GM23338 (cell line): ENCODE measurements around the gene IGDCC3. TPM values are rescaled to one million over a fixed set of nuclear protein-coding genes. Genes with fewer than 3 reads are reported as not detected.

ENCODE experiments used
- ATAC-seq: fragments of 200-7000 bp; cut with Tn5 transposase; 3 replicates; pipeline ENCODE4 v1.9.1; 2020
- DNase-seq: peaks from one replicate; pipeline ENCODE4 v3.0.0-alpha.2; 2015; ENCODE audit warnings: low spot score
- H2AFZ ChIP-seq: fragments of 200-600 bp; sonication (generic); 2 replicates; pipeline ENCODE4 v1.8.0; 2016; ENCODE audit warnings: antibody characterized with exemption, mild to moderate bottlenecking, moderate library complexity
- H3F3A ChIP-seq: fragments of 200-600 bp; sonication (generic); replicated peaks from 2 replicates; pipeline ENCODE4 v1.8.0; 2017; ENCODE audit warnings: antibody characterized with exemption, mixed run types, low read depth
- H3K27ac ChIP-seq: fragments of 200-600 bp; sonication (generic); 2 replicates; pipeline ENCODE4 v1.6.1; 2016; ENCODE audit warnings: low read depth
- H3K27me3 ChIP-seq: fragments of 200-600 bp; sonication (generic); 2 replicates; pipeline ENCODE4 v1.8.0; 2016; ENCODE audit warnings: mild to moderate bottlenecking, mixed run types, moderate library complexity; ENCODE audit not compliant: insufficient read depth
- H3K36me3 ChIP-seq: fragments of 200-600 bp; sonication (generic); 2 replicates; pipeline ENCODE4 v1.8.0; 2016; ENCODE audit warnings: mild to moderate bottlenecking; ENCODE audit not compliant: insufficient read depth
- H3K4me1 ChIP-seq: fragments of 200-600 bp; sonication (generic); 2 replicates; pipeline ENCODE4 v1.8.0; 2016; ENCODE audit warnings: mild to moderate bottlenecking, moderate library complexity; ENCODE audit not compliant: insufficient read depth
- H3K4me2 ChIP-seq: fragments of 200-600 bp; sonication (generic); 2 replicates; pipeline ENCODE4 v1.7.1; 2017; ENCODE audit warnings: mixed run types
- H3K4me3 ChIP-seq: fragments of 200-600 bp; sonication (generic); 2 replicates; pipeline ENCODE4 v1.6.1; 2016; ENCODE audit warnings: mixed run types
- H3K79me2 ChIP-seq: fragments of 200-600 bp; sonication (generic); replicated peaks from 2 replicates; pipeline ENCODE4 v1.8.0; 2017; ENCODE audit warnings: mild to moderate bottlenecking; ENCODE audit not compliant: insufficient read depth
- H3K9me2 ChIP-seq: fragments of 200-600 bp; sonication (generic); 2 replicates; pipeline ENCODE4 v1.8.0; 2017; ENCODE audit not compliant: insufficient read depth
- H4K20me1 ChIP-seq: fragments of 200-600 bp; sonication (generic); replicated peaks from 2 replicates; pipeline ENCODE4 v1.8.0; 2017; ENCODE audit warnings: mild to moderate bottlenecking; ENCODE audit not compliant: insufficient read depth
- H3K27ac Mint-ChIP-seq: 2 replicates; pipeline ENCODE4 v1.8.0; 2020; ENCODE audit warnings: inconsistent platforms, mild to moderate bottlenecking, moderate library complexity, mixed read lengths
- H3K27me3 Mint-ChIP-seq: 3 replicates; pipeline ENCODE4 v1.8.0; 2022; ENCODE audit warnings: low read depth, mild to moderate bottlenecking, moderate library complexity, mixed read lengths, inconsistent platforms; ENCODE audit not compliant: insufficient read depth, poor library complexity
- H3K36me3 Mint-ChIP-seq: 3 replicates; pipeline ENCODE4 v1.8.0; 2021; ENCODE audit warnings: low read depth, mild to moderate bottlenecking, inconsistent platforms, moderate library complexity, mixed read lengths
- H3K4me1 Mint-ChIP-seq: 3 replicates; pipeline ENCODE4 v1.8.0; 2020; ENCODE audit warnings: mild to moderate bottlenecking, inconsistent platforms, mixed read lengths
- H3K4me3 Mint-ChIP-seq: 3 replicates; pipeline ENCODE4 v1.8.0; 2021; ENCODE audit warnings: moderate library complexity, mild to moderate bottlenecking, inconsistent platforms, mixed read lengths
- H3K9me3 Mint-ChIP-seq: 3 replicates; pipeline ENCODE4 v1.8.0; 2020; ENCODE audit warnings: moderate library complexity, mild to moderate bottlenecking, inconsistent platforms, mixed read lengths
- CTCF ChIP-seq, 2 experiments: fragments of 200-600 bp in 1 of 2; sonication (generic) in 1 of 2; conservative IDR thresholded peaks; 2 replicates each; pipeline versions ENCODE4 v1.5.1 to v1.6.1; 2016 to 2017; ENCODE audit warnings: antibody characterized with exemption in 2 of 2, low read depth in 2 of 2, mild to moderate bottlenecking in 2 of 2, moderate library complexity in 1 of 2
- JUNB ChIP-seq: IDR thresholded peaks from one replicate; pipeline ENCODE4 v1.6.1; 2016; ENCODE audit warnings: antibody characterized with exemption; ENCODE audit not compliant: unreplicated experiment
- ZNF331 ChIP-seq: fragments of 250-450 bp; sonication (Bioruptor Pico); IDR thresholded peaks from 2 replicates; pipeline ENCODE4 v1.5.0; 2020; ENCODE audit warnings: low read depth, mild to moderate bottlenecking, moderate library complexity
- polyA plus RNA-seq: library from polyadenylated mRNA; unstranded; fragments of >200 nt; fragmentation: Nextera tagmentation; extraction: Ambion mirVana; gene quantifications from 2 replicates; pipeline ENCODE4 v1.2.1, GENCODE V29; 2016
- total RNA-seq: library from RNA; depleted of rRNA; stranded (reverse); fragments of >200 nt; shearing (Covaris generic); gene quantifications from 2 replicates; pipeline ENCODE4 v1.2.3, GENCODE V29; 2014
- TF ChIP-seq, protein P1 (sequence below): IDR thresholded peaks from one replicate; pipeline ENCODE4 v1.6.1; 2018; ENCODE audit warnings: antibody characterized with exemption; ENCODE audit not compliant: unreplicated experiment
- TF ChIP-seq, protein P2 (sequence below): fragments of 250-450 bp; sonication (Bioruptor Pico); IDR thresholded peaks from 2 replicates; pipeline ENCODE4 v1.5.0; 2020; ENCODE audit warnings: mild to moderate bottlenecking, moderate library complexity

IGDCC3 gene
- total and polyA plus RNA-seq, 2 experiments from 2014 or later, result 15.3 to 30.7 TPM

DNA sequence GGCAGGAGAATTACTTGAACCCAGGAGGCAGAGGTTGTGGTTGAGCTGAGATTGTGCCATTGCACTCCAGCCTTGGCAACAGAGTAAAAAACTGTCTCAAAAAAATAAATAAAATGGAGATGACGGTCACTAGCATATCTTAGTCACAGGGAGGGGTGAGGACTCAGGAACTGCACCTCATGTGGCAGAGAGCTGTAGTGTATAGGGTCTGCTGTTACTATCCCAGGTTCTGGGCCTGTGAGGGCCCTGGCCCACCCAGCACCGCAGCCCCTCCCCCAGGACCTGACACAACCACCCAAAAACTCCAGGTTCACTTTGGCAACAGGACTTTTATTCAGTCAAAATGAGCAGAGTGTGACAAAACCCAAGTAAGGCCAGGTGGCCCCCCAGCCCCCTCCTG lies 51.0 kb downstream of the IGDCC3 start:
- DNase-seq (no peak), ATAC-seq (peak; percentile 50)
- Mint-ChIP-seq H3K27ac (no peak overlapping the region), H3K4me1 (peaks cover 10% of the 10 kb centered on the region), H3K27me3 (peaks cover 3% of the 10 kb centered on the region), H3K9me3 (no peaks in the 10 kb centered on the region; the same call in 2 of the 3 replicates), H3K4me3 (no peak overlapping the region), H3K36me3 (peaks cover 30% of the 10 kb centered on the region)
- Histone ChIP-seq H3K4me3 (no peak overlapping the region), H3K79me2 (no peaks in the 10 kb centered on the region), H3K9me2 (no peaks in the 10 kb centered on the region), H3K4me1 (peaks cover 8% of the 10 kb centered on the region; the same call in 1 of the 2 replicates), H3F3A (0 out of 2 replicates have a peak, but pooled peaks cover 6% of the 10 kb centered on the region), H3K4me2 (no peak overlapping the region), H2AFZ (no peak overlapping the region), H3K27me3 (no peaks in the 10 kb centered on the region), H3K36me3 (no peaks in the 10 kb centered on the region), H3K27ac (no peak overlapping the region), H4K20me1 (no peaks in the 10 kb centered on the region; the same call in 1 of the 2 replicates)
- TF ChIP-seq CTCF (conservative IDR thresholded peaks at IDR 0.05; ENCODE audit: low read depth in 2 of 2) (no peak), ZNF331 (no peak), JUNB (no peak)
- TF ChIP-seq, protein P1, sequence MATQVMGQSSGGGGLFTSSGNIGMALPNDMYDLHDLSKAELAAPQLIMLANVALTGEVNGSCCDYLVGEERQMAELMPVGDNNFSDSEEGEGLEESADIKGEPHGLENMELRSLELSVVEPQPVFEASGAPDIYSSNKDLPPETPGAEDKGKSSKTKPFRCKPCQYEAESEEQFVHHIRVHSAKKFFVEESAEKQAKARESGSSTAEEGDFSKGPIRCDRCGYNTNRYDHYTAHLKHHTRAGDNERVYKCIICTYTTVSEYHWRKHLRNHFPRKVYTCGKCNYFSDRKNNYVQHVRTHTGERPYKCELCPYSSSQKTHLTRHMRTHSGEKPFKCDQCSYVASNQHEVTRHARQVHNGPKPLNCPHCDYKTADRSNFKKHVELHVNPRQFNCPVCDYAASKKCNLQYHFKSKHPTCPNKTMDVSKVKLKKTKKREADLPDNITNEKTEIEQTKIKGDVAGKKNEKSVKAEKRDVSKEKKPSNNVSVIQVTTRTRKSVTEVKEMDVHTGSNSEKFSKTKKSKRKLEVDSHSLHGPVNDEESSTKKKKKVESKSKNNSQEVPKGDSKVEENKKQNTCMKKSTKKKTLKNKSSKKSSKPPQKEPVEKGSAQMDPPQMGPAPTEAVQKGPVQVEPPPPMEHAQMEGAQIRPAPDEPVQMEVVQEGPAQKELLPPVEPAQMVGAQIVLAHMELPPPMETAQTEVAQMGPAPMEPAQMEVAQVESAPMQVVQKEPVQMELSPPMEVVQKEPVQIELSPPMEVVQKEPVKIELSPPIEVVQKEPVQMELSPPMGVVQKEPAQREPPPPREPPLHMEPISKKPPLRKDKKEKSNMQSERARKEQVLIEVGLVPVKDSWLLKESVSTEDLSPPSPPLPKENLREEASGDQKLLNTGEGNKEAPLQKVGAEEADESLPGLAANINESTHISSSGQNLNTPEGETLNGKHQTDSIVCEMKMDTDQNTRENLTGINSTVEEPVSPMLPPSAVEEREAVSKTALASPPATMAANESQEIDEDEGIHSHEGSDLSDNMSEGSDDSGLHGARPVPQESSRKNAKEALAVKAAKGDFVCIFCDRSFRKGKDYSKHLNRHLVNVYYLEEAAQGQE, result no peak
- TF ChIP-seq, protein P2, sequence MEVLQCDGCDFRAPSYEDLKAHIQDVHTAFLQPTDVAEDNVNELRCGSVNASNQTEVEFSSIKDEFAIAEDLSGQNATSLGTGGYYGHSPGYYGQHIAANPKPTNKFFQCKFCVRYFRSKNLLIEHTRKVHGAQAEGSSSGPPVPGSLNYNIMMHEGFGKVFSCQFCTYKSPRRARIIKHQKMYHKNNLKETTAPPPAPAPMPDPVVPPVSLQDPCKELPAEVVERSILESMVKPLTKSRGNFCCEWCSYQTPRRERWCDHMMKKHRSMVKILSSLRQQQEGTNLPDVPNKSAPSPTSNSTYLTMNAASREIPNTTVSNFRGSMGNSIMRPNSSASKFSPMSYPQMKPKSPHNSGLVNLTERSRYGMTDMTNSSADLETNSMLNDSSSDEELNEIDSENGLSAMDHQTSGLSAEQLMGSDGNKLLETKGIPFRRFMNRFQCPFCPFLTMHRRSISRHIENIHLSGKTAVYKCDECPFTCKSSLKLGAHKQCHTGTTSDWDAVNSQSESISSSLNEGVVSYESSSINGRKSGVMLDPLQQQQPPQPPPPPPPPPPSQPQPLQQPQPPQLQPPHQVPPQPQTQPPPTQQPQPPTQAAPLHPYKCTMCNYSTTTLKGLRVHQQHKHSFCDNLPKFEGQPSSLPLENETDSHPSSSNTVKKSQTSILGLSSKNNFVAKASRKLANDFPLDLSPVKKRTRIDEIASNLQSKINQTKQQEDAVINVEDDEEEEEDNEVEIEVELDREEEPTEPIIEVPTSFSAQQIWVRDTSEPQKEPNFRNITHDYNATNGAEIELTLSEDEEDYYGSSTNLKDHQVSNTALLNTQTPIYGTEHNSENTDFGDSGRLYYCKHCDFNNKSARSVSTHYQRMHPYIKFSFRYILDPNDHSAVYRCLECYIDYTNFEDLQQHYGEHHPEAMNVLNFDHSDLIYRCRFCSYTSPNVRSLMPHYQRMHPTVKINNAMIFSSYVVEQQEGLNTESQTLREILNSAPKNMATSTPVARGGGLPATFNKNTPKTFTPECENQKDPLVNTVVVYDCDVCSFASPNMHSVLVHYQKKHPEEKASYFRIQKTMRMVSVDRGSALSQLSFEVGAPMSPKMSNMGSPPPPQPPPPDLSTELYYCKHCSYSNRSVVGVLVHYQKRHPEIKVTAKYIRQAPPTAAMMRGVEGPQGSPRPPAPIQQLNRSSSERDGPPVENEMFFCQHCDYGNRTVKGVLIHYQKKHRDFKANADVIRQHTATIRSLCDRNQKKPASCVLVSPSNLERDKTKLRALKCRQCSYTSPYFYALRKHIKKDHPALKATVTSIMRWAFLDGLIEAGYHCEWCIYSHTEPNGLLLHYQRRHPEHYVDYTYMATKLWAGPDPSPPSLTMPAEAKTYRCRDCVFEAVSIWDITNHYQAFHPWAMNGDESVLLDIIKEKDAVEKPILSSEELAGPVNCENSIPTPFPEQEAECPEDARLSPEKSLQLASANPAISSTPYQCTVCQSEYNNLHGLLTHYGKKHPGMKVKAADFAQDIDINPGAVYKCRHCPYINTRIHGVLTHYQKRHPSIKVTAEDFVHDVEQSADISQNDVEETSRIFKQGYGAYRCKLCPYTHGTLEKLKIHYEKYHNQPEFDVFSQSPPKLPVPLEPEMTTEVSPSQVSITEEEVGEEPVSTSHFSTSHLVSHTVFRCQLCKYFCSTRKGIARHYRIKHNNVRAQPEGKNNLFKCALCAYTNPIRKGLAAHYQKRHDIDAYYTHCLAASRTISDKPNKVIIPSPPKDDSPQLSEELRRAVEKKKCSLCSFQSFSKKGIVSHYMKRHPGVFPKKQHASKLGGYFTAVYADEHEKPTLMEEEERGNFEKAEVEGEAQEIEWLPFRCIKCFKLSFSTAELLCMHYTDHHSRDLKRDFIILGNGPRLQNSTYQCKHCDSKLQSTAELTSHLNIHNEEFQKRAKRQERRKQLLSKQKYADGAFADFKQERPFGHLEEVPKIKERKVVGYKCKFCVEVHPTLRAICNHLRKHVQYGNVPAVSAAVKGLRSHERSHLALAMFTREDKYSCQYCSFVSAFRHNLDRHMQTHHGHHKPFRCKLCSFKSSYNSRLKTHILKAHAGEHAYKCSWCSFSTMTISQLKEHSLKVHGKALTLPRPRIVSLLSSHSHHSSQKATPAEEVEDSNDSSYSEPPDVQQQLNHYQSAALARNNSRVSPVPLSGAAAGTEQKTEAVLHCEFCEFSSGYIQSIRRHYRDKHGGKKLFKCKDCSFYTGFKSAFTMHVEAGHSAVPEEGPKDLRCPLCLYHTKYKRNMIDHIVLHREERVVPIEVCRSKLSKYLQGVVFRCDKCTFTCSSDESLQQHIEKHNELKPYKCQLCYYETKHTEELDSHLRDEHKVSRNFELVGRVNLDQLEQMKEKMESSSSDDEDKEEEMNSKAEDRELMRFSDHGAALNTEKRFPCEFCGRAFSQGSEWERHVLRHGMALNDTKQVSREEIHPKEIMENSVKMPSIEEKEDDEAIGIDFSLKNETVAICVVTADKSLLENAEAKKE (CRISPR knock-in tag), result no peak
